HG03378 (cell line): ENCODE measurements around the gene DOHH.
"Not testable (repeated sequence)": the region's sequence is repeated elsewhere in the genome, so short reads cannot be mapped to it uniquely, and the experiment has no call there.

Source experiments
- ATAC-seq: cut with Tn5 transposase; IDR thresholded peaks from one replicate; pipeline ENCODE4 v1.9.1; 2021; ENCODE audit warnings: mild to moderate bottlenecking, moderate library complexity; ENCODE audit not compliant: unreplicated experiment

Gene DOHH

GRCh38 chr19:3519126-3519525 is 18.7 kb upstream of the DOHH start:
- no peak for ATAC-seq

- ATAC-seq: no peak
Measured at GRCh38 chr19:3518659-3519058, 18.2 kb upstream of the DOHH start.

DNA sequence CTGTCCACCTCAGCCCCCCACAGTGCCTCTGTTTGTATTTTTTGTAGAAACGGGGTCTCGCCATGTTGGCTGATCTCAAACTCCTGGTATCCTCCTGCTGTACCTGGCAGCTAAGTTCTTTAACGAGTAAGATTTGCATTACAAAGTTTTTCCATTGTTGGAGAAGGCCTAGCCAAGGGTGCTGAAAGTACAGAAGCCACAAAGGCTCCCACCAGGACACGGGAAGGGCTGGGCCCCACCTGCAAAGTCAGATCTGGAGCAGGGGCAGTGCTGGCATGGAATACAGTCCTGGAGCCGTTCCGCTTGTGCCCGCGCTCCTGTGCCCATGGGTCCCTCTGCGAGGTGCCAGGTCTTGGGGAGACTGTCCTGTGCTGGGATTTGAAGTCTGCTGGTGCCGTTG is 17.8 kb upstream of the DOHH start:
- ATAC-seq: no peak

GRCh38 chr19:3517638-3518037 is 17.2 kb upstream of the DOHH start:
- no peak for ATAC-seq

DNA sequence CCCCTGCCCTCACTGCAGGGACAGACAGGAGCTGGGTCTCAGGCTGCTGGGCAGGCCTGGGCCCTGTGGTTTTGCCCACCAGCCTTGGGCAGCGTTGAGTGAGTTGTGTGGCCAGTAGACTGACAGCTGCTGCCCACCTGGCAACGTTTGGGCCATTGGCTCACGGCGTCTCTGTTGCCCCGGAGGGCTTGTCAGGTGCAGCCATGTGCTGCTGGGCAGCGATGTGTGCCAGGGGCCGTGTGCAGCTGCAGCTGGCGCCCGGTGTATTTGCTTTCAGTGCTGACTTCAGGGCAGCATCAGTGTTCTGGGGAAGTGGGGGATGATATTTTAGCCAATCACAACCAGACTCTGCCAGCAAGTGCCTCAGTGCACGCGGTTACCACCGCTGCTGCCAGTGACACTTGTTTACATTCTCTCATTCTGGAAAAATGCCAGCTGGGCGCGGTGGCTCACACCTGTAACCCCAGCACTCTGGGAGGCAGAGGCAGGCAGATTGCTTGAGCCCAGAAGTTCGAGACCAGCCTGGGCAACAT is 16.3 kb upstream of the DOHH start:
- no peak for ATAC-seq

DNA sequence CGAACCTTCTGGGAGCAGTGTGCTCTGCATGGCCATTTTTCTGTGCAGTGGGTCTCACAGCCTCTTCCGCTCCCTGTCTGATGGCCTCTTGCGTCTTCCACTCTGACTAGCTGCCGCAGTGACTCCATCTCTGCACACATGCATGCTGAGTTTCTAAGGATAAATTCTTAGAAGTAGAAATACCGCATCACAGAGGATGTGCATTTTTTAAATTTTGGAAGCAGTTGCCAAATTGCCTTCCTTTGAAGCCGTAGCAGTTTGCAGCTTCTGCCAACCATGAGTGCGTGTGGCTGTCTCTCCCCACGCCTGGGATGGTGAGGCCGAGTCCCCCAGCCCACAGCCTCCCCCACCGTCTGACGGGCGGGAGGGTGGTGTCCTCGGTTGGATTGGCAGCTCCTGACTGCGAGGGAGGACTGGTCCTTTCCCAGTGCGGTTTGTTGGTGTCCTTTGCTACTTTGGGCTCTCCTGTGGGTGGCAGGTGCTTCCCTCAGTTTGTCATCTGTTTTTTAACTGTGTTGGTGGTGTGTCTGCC is 15.5 kb upstream of the DOHH start:
- ATAC-seq: no peak

- no peak for ATAC-seq
Measured at GRCh38 chr19:3514930-3515329, 14.5 kb upstream of the DOHH start.

- ATAC-seq: no peak
Measured at GRCh38 chr19:3513229-3514140, 13.0 kb upstream of the DOHH start.

GRCh38 chr19:3512562-3513228 is 12.2 kb upstream of the DOHH start:
- no peak for ATAC-seq

DNA sequence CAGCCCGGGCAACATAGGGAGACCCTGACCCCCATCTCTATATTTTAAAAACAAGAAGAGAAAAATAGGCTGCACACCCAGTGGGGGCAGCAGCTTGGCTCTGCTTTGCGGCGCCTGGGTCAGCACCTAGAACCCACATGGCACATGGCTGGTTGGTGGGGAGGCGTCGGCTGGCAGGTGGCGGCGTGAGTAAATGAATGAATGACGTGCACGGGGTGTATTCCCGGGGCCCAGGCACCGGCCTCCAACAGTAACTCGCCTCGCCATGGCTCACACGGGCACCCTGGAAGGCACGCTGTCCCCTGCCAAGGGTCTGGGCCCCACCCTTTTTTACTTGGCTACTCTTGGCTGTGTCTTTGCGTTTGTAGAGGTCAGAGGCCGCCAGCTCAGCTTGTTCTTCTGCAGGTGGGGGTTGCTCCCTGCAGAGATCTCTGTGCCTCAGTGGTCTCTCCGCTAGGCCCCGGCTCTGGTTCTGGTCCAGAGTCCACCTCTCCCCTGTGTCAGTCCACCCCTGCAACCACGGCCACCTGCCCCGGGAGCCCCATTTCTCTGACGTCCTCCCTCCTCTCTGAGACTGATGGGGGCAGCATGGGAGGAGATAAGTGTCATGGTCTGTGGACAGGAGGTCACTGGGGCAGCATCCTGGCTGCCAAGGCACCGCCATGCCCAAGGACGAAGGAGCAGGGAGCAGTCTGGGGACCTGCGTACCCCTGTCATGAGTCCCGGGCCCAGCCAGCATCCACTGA is 11.2 kb upstream of the DOHH start:
- ATAC-seq: no peak

- no peak for ATAC-seq
Measured at GRCh38 chr19:3510727-3511126, 10.3 kb upstream of the DOHH start.

DNA sequence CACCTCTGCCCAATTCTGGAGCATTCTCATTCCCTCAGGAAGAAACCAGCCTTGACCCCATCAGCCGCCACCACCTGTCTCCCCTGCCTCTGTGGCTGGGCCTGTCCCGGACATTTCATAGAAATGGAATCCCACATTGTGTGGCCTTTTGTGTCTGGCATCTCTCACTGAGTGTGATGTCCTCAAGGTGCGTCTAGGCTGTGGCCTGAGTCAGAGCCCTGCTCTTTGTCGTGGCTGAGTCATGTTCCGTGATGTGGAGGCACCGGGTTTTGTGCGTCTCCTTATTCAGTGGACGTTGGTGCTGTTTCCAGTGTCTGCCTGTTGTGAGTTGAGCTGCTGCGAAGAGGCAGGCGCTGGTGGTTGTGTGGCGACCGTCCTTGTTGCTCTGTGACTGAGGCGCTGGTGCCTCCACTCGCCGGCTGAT is 9.1 kb upstream of the DOHH start:
- ATAC-seq: no peak

GRCh38 chr19:3508771-3509535 is 8.5 kb upstream of the DOHH start:
- no peak for ATAC-seq

DNA sequence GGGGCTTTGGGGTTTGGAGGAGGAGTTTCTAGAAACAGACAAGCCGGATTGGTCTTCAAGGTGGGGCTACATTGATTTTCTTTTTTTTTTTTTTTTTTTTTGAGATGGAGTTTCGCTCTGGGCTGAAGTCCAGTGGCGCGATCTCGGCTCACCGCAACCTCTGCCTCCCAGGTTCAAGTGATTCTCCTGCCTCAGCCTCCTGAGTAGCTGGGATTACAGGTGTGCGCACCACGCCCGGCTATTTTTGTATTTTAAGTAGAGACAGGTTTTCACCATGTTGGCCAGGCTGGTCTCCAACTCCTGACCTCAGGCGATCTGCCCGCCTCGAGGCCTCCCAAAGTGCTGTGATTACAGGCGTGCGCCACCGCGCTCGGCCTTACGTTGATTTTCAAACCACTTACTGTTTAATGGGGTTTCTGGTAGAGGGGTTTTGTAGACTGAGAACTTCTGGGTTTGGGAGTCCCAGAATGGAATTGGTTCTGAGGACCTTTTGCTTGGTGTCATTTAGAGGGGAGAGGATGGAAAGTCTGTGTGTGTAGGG is 7.7 kb upstream of the DOHH start:
- not testable (repeated sequence) for ATAC-seq

- ATAC-seq: no peak
Measured at GRCh38 chr19:3507371-3508120, 7.1 kb upstream of the DOHH start.

- ATAC-seq: peak; percentile 21
Measured at GRCh38 chr19:3506384-3507340, 6.2 kb upstream of the DOHH start.

GRCh38 chr19:3505598-3506383 is 5.3 kb upstream of the DOHH start, which contains the start of gene FZR1:
Gene FZR1, plus strand, starts transcription at chr19:3506311. Its CDS starts 16,679 bp downstream, at chr19:3522990.
- peak; percentile 76 for ATAC-seq
